H9 (cell line): ENCODE data around the gene PRICKLE1. TPM values are rescaled to one million over a fixed set of nuclear protein-coding genes. Genes with fewer than 3 reads are reported as not detected.
A peak's percentile ranks its signal among the peaks of the same experiment; 100 is the strongest.

Source experiments
- DNase-seq: peaks from one replicate; pipeline ENCODE4 v3.0.0-alpha.2; 2017
- H2AFZ ChIP-seq: one replicate; pipeline ENCODE4 v1.6.1; 2013; ENCODE audit warnings: mild to moderate bottlenecking, low read length, control low read depth, moderate library complexity
- H2AK5ac ChIP-seq: 2 replicates; pipeline ENCODE4 v1.6.1; 2013; ENCODE audit warnings: low read length, control low read depth, mixed read lengths; ENCODE audit not compliant: insufficient read length
- H2BK120ac ChIP-seq: one replicate; pipeline ENCODE4 v1.6.1; 2013; ENCODE audit warnings: low read depth, mild to moderate bottlenecking, low read length, control low read depth, inconsistent platforms; ENCODE audit not compliant: poor library complexity, severe bottlenecking
- H2BK12ac ChIP-seq: 2 replicates; pipeline ENCODE4 v1.6.1; 2013; ENCODE audit warnings: low read length, control low read depth, mixed read lengths, low read depth; ENCODE audit not compliant: insufficient read length
- H2BK15ac ChIP-seq: 2 replicates; pipeline ENCODE4 v1.6.1; 2013; ENCODE audit warnings: low read depth, low read length, control low read depth
- H2BK20ac ChIP-seq: one replicate; pipeline ENCODE4 v1.6.1; 2013; ENCODE audit warnings: low read depth, mild to moderate bottlenecking, low read length, control low read depth, inconsistent platforms; ENCODE audit not compliant: poor library complexity, severe bottlenecking
- H2BK5ac ChIP-seq: 2 replicates; pipeline ENCODE4 v1.6.1; 2013; ENCODE audit warnings: low read length, control low read depth, mixed read lengths; ENCODE audit not compliant: insufficient read length
- H3K14ac ChIP-seq: 2 replicates; pipeline ENCODE4 v1.6.1; 2013; ENCODE audit warnings: low read length, control low read depth; ENCODE audit not compliant: insufficient read depth
- H3K18ac ChIP-seq: 2 replicates; pipeline ENCODE4 v1.6.1; 2013; ENCODE audit warnings: low read depth, mild to moderate bottlenecking, mixed read lengths, low read length, control low read depth; ENCODE audit not compliant: insufficient read length
- H3K23ac ChIP-seq: 2 replicates; pipeline ENCODE4 v1.6.1; 2013; ENCODE audit warnings: low read length, control low read depth, mixed read lengths, low read depth; ENCODE audit not compliant: insufficient read length
- H3K23me2 ChIP-seq: 2 replicates; pipeline ENCODE4 v1.6.1; 2013; ENCODE audit warnings: low read depth, mild to moderate bottlenecking, mixed read lengths, low read length, control low read depth; ENCODE audit not compliant: insufficient read length, poor library complexity, severe bottlenecking
- H3K27ac ChIP-seq: 2 replicates; pipeline ENCODE4 v1.5.1; 2013; ENCODE audit warnings: low read length, control low read depth, mixed read lengths, low read depth; ENCODE audit not compliant: insufficient read length
- H3K27me3 ChIP-seq: 2 replicates; pipeline ENCODE4 v1.6.1; 2013; ENCODE audit warnings: low read length, control low read depth, inconsistent platforms; ENCODE audit not compliant: insufficient read depth
- H3K4ac ChIP-seq: 2 replicates; pipeline ENCODE4 v1.6.1; 2013; ENCODE audit warnings: low read depth, mild to moderate bottlenecking, control low read depth, inconsistent platforms, low read length, moderate library complexity
- H3K4me1 ChIP-seq: 2 replicates; pipeline ENCODE4 v1.6.1; 2013; ENCODE audit warnings: low read length, control low read depth, inconsistent platforms; ENCODE audit not compliant: insufficient read depth
- H3K4me2 ChIP-seq: 2 replicates; pipeline ENCODE4 v1.6.1; 2013; ENCODE audit warnings: low read length, control low read depth, mixed read lengths; ENCODE audit not compliant: insufficient read length, insufficient read depth
- H3K56ac ChIP-seq: 2 replicates; pipeline ENCODE4 v1.6.1; 2013; ENCODE audit warnings: low read depth, mild to moderate bottlenecking, mixed read lengths, low read length, control low read depth; ENCODE audit not compliant: insufficient read length
- H3K79me1 ChIP-seq: 2 replicates; pipeline ENCODE4 v1.6.1; 2013; ENCODE audit warnings: low read depth, mild to moderate bottlenecking, moderate library complexity, low read length, control low read depth, inconsistent platforms; ENCODE audit not compliant: insufficient read depth, poor library complexity, severe bottlenecking
- H3K79me2 ChIP-seq: 2 replicates; pipeline ENCODE4 v1.6.1; 2013; ENCODE audit warnings: low read length, control low read depth, inconsistent platforms; ENCODE audit not compliant: insufficient read depth
- H3K9ac ChIP-seq: 2 replicates; pipeline ENCODE4 v1.6.1; 2013; ENCODE audit warnings: low read length, control low read depth, mixed read lengths; ENCODE audit not compliant: insufficient read length; ENCODE audit errors: extremely low read depth
- H3K9me3 ChIP-seq: one replicate; pipeline ENCODE4 v1.6.1; 2013; ENCODE audit warnings: low read depth, low read length, inconsistent platforms; ENCODE audit not compliant: control insufficient read depth
- H3T11ph ChIP-seq: one replicate; pipeline ENCODE4 v1.6.1; 2013; ENCODE audit warnings: mild to moderate bottlenecking, low read length, control low read depth, inconsistent platforms
- H4K20me1 ChIP-seq: one replicate; pipeline ENCODE4 v1.6.1; 2013; ENCODE audit not compliant: control insufficient read depth, insufficient read length, insufficient read depth
- H4K5ac ChIP-seq: 2 replicates; pipeline ENCODE4 v1.6.1; 2013; ENCODE audit warnings: low read depth, mild to moderate bottlenecking, mixed read lengths, low read length, control low read depth; ENCODE audit not compliant: insufficient read length
- H4K8ac ChIP-seq: replicated peaks from 2 replicates; pipeline ENCODE4 v1.6.1; 2013; ENCODE audit warnings: low read length, control low read depth, mixed read lengths, low read depth; ENCODE audit not compliant: insufficient read length
- H4K91ac ChIP-seq: 2 replicates; pipeline ENCODE4 v1.6.1; 2013; ENCODE audit warnings: low read depth, mild to moderate bottlenecking, moderate library complexity, mixed read lengths, low read length, control low read depth; ENCODE audit not compliant: insufficient read length
- H3K27ac Mint-ChIP-seq, 3 experiments: 2 replicates in 2 of 3; 3 replicates in 1 of 3; pipeline ENCODE4 v1.8.0; 2020 to 2021; ENCODE audit warnings: mixed read lengths in 3 of 3, mild to moderate bottlenecking in 1 of 3, moderate library complexity in 1 of 3
- H3K27me3 Mint-ChIP-seq: 2 replicates; pipeline ENCODE4 v1.8.0; 2021; ENCODE audit warnings: low read depth, mild to moderate bottlenecking, moderate library complexity, mixed read lengths
- H3K36me3 Mint-ChIP-seq, 3 experiments: 2 replicates in 2 of 3; 3 replicates in 1 of 3; pipeline ENCODE4 v1.8.0; 2020 to 2021; ENCODE audit warnings: low read depth in 3 of 3, mixed read lengths in 3 of 3; ENCODE audit not compliant: insufficient read depth in 1 of 3
- H3K4me1 Mint-ChIP-seq, 2 experiments: 2 replicates each; pipeline ENCODE4 v1.8.0; 2020; ENCODE audit warnings: mixed read lengths in 2 of 2
- H3K4me3 Mint-ChIP-seq, 2 experiments: 2 replicates in 1 of 2; 3 replicates in 1 of 2; pipeline ENCODE4 v1.8.0; 2020 to 2021; ENCODE audit warnings: mild to moderate bottlenecking in 2 of 2, mixed read lengths in 2 of 2, moderate library complexity in 1 of 2
- H3K9me3 Mint-ChIP-seq, 2 experiments: 2 replicates in 1 of 2; 3 replicates in 1 of 2; pipeline ENCODE4 v1.8.0; 2020; ENCODE audit warnings: mild to moderate bottlenecking in 2 of 2, mixed read lengths in 2 of 2, moderate library complexity in 1 of 2
- total RNA-seq: library from RNA; stranded (reverse); gene quantifications from 2 replicates; pipeline ENCODE4 v1.2.1, GENCODE V29; 2021
- TF ChIP-seq, protein P1 (sequence below): fragments of 200-600 bp; sonication (generic); conservative IDR thresholded peaks from 3 replicates; pipeline ENCODE4 v1.8.0; 2021; ENCODE audit warnings: antibody characterized with exemption, mild to moderate bottlenecking

PRICKLE1 gene
- total RNA-seq, 1 experiment from 2014 or later = 20.5 TPM

- no peak overlapping the region for H2AK5ac ChIP-seq
- H3K23me2 ChIP-seq = no peaks in the 10 kb centered on the region
- H2AFZ ChIP-seq = no peak overlapping the region
- H4K5ac ChIP-seq = no peak overlapping the region
- H3K18ac ChIP-seq = no peak overlapping the region
- Mint-ChIP-seq H3K4me3 (no peak overlapping the region), H3K27me3 (peaks cover 75% of the 10 kb centered on the region), H3K36me3 (no peaks in the 10 kb centered on the region), H3K4me1 (peaks cover 22 to 28% of the 10 kb centered on the region in 2 experiments), H3K27ac (peak overlapping the region in 1 of 3 experiments; percentile 29; a peak in 1 of 7 replicates), H3K9me3 (no peaks in the 10 kb centered on the region; a peak in 2 of 5 replicates)
- TF ChIP-seq, protein P1, sequence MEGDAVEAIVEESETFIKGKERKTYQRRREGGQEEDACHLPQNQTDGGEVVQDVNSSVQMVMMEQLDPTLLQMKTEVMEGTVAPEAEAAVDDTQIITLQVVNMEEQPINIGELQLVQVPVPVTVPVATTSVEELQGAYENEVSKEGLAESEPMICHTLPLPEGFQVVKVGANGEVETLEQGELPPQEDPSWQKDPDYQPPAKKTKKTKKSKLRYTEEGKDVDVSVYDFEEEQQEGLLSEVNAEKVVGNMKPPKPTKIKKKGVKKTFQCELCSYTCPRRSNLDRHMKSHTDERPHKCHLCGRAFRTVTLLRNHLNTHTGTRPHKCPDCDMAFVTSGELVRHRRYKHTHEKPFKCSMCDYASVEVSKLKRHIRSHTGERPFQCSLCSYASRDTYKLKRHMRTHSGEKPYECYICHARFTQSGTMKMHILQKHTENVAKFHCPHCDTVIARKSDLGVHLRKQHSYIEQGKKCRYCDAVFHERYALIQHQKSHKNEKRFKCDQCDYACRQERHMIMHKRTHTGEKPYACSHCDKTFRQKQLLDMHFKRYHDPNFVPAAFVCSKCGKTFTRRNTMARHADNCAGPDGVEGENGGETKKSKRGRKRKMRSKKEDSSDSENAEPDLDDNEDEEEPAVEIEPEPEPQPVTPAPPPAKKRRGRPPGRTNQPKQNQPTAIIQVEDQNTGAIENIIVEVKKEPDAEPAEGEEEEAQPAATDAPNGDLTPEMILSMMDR = no peak
- H4K91ac ChIP-seq = no peak overlapping the region
- H2BK5ac ChIP-seq = no peak overlapping the region
- no peak overlapping the region for H3K27ac ChIP-seq
- H2BK20ac ChIP-seq = no peak overlapping the region
- no peak overlapping the region for H3T11ph ChIP-seq
- DNase-seq = peak; percentile 61
- H2BK15ac ChIP-seq = no peak overlapping the region
- H2BK12ac ChIP-seq = no peak overlapping the region
- no peaks in the 10 kb centered on the region for H3K79me2 ChIP-seq
- no peak overlapping the region for H3K4ac ChIP-seq
- H4K20me1 ChIP-seq = no peaks in the 10 kb centered on the region
- no peak overlapping the region for H3K9ac ChIP-seq
- no peaks in the 10 kb centered on the region for H3K79me1 ChIP-seq
- no peak overlapping the region for H4K8ac ChIP-seq
- H3K23ac ChIP-seq = no peak overlapping the region
- peaks cover 7% of the 10 kb centered on the region; the same call in 1 of the 2 replicates for H3K4me1 ChIP-seq
- H3K9me3 ChIP-seq = no peaks in the 10 kb centered on the region
- no peak overlapping the region for H3K14ac ChIP-seq
- H3K56ac ChIP-seq = no peak overlapping the region
- no peak overlapping the region for H3K4me2 ChIP-seq
- no peaks in the 10 kb centered on the region for H3K27me3 ChIP-seq
- H2BK120ac ChIP-seq = no peak overlapping the region
These were observed 78.7 kb downstream of the PRICKLE1 start for GRCh38 chr12:42510823-42511222.
